GM12878 (cell line): ENCODE measurements around the gene ANKRD24. TPM values are rescaled to one million over a fixed set of nuclear protein-coding genes. Genes with fewer than 3 reads are reported as not detected.

Experiments used
- ATAC-seq: fragments of 200-7000 bp; cut with Tn5 transposase; 3 replicates; pipeline ENCODE4 v1.9.1; 2020; ENCODE audit warnings: mild to moderate bottlenecking, moderate library complexity
- BruUV-seq: library from RNA; stranded (reverse); fragments of 400-500 nt; replicated peaks from 2 replicates; lab custom pipeline; 2021; lab: Mats Ljungman, UMichigan
- CTCF ChIA-PET: fragments of 300-600 bp; sonication (Branson Sonifier 250); formaldehyde crosslinking; extraction: SDS; loops from one replicate; lab custom pipeline; 2021; ENCODE audit warnings: inconsistent platforms; lab: Yijun Ruan, JAX
- POLR2A ChIA-PET: fragments of 350-600 bp; formaldehyde crosslinking; extraction: SDS; loops from one replicate; lab custom pipeline; 2021; ENCODE audit warnings: inconsistent platforms; lab: Charles Lee
- RAD21 ChIA-PET: fragments of 300-600 bp; sonication (Branson Sonifier 250); formaldehyde crosslinking; loops from one replicate; lab custom pipeline; 2023; ENCODE audit warnings: antibody characterized with exemption; ENCODE audit not compliant: unreplicated experiment; lab: Charles Lee
- SMC1A ChIA-PET: fragments of 300-600 bp; sonication (Branson Sonifier 250); formaldehyde crosslinking; loops from one replicate; lab custom pipeline; 2023; ENCODE audit not compliant: unreplicated experiment, uncharacterized antibody; lab: Charles Lee
- DNase-seq: peaks from one replicate; pipeline ENCODE4 v3.0.0-alpha.2; 2011; ENCODE audit warnings: low read depth, low spot score
- FAIRE-seq: peaks from 3 replicates; lab custom pipeline; 2011; peaks lifted over from hg19 to GRCh38; lab: Jason Lieb, UNC
- H2AFZ ChIP-seq: 2 replicates; pipeline ENCODE4 v1.6.0; 2011; ENCODE audit warnings: low read depth, low read length, control low read depth; ENCODE audit not compliant: control insufficient read depth
- H3K27ac ChIP-seq: 2 replicates; pipeline ENCODE4 v1.5.1; 2011; ENCODE audit warnings: control low read depth; ENCODE audit not compliant: control insufficient read depth, insufficient read depth
- H3K27me3 ChIP-seq, 2 experiments: replicated peaks in 1 of 2; 2 replicates each; pipeline versions ENCODE4 v1.6.0 to v1.6.1; 2011; ENCODE audit warnings: low read length in 1 of 2; ENCODE audit not compliant: control insufficient read depth in 2 of 2, insufficient read depth in 2 of 2
- H3K36me3 ChIP-seq, 2 experiments: 2 replicates each; pipeline ENCODE4 v1.5.1; 2011; ENCODE audit warnings: low read length in 1 of 2; ENCODE audit not compliant: control insufficient read depth in 2 of 2, insufficient read depth in 2 of 2
- H3K4me1 ChIP-seq: 2 replicates; pipeline ENCODE4 v1.6.1; 2011; ENCODE audit warnings: mild to moderate bottlenecking, low read length, moderate library complexity, mixed read lengths; ENCODE audit not compliant: control insufficient read depth, insufficient read depth
- H3K4me2 ChIP-seq: 2 replicates; pipeline ENCODE4 v1.6.0; 2011; ENCODE audit warnings: control low read depth; ENCODE audit not compliant: control insufficient read depth, insufficient read depth
- H3K4me3 ChIP-seq: fragments of 200-600 bp; sonication (generic); 2 replicates; pipeline ENCODE4 v1.5.1; 2016
- H3K79me2 ChIP-seq: 2 replicates; pipeline ENCODE4 v1.6.0; 2011; ENCODE audit warnings: low read length; ENCODE audit not compliant: control insufficient read depth, insufficient read depth
- H3K9ac ChIP-seq: 2 replicates; pipeline ENCODE4 v1.8.0; 2011; ENCODE audit warnings: low read length, control low read depth, mixed read lengths; ENCODE audit not compliant: control insufficient read depth, insufficient read depth
- H3K9me3 ChIP-seq: replicated peaks from 3 replicates; pipeline ENCODE4 v1.5.1; 2011; ENCODE audit warnings: mild to moderate bottlenecking, low read length; ENCODE audit not compliant: control insufficient read depth, insufficient read depth
- H4K20me1 ChIP-seq: 2 replicates; pipeline ENCODE4 v1.6.0; 2011; ENCODE audit not compliant: control insufficient read depth, insufficient read depth
- FOS ChIP-seq: IDR thresholded peaks from 3 replicates; pipeline ENCODE4 v1.6.1; 2011; ENCODE audit warnings: borderline replicate concordance; ENCODE audit not compliant: insufficient read length; ENCODE audit errors: extremely low read depth
- KAT2A ChIP-seq: conservative IDR thresholded peaks from 2 replicates; pipeline ENCODE4 v1.6.1; 2011; ENCODE audit warnings: low read depth, low read length; ENCODE audit not compliant: control insufficient read depth
- NR2F1 ChIP-seq: fragments of 450-650 bp; conservative IDR thresholded peaks from 2 replicates; pipeline ENCODE4 v1.6.1; 2017; ENCODE audit warnings: mild to moderate bottlenecking
- SIX5 ChIP-seq: IDR thresholded peaks from 2 replicates; pipeline ENCODE4 v1.6.1; 2011; ENCODE audit warnings: mild to moderate bottlenecking, low read depth, low read length, moderate library complexity; ENCODE audit not compliant: severe bottlenecking
- SMC3 ChIP-seq: IDR thresholded peaks from 2 replicates; pipeline ENCODE4 v1.6.1; 2011; ENCODE audit warnings: low read length, improper control_type of control experiment, borderline replicate concordance
- ZNF24 ChIP-seq: fragments of 450-650 bp; IDR thresholded peaks from 2 replicates; pipeline ENCODE4 v1.6.1; 2017; ENCODE audit warnings: antibody characterized with exemption, mild to moderate bottlenecking
- ZSCAN29 ChIP-seq: fragments of 450-650 bp; IDR thresholded peaks from 2 replicates; pipeline ENCODE4 v1.6.1; 2017; ENCODE audit warnings: mild to moderate bottlenecking, moderate library complexity
- whole genome bisulfite sequencing: methylation state at CpG from one replicate; pipeline ENCODE4 v1.1.6; 2016; ENCODE audit warnings: low lambda C conversion rate; ENCODE audit not compliant: insufficient replicate concordance, insufficient coverage; ENCODE audit errors: missing lambda C conversion rate; 5-methylcytosine and 5-hydroxymethylcytosine counted together
- in situ Hi-C: fragments of 300-500 bp; cut with MboI; formaldehyde crosslinking; loops from 9 replicates; pipeline ENCODE4 v1.14.3; 2018; ENCODE audit warnings: mixed read lengths
- intact Hi-C: fragments of 100-400 bp; cut with micrococcal nuclease; formaldehyde crosslinking; loops from one replicate; pipeline ENCODE4 v1.14.2; 2022; ENCODE audit not compliant: unreplicated experiment
- polyA plus RNA-seq, 11 experiments: library from polyadenylated mRNA; depleted of rRNA in 4 of 11; unstranded in 6 of 11; stranded (reverse) in 5 of 11; fragments of >200 nt; fragmentation: Nextera tagmentation in 4 of 11; fragmentation: Illumina TruSeq in 1 of 11; extraction: Ambion mirVana in 4 of 11; extraction: Trizol in 1 of 11; gene quantifications; 1 replicate in 1 of 11; 2 replicates in 10 of 11; pipeline versions ENCODE4 v1.2.1 to v1.2.3, GENCODE V29; 2011 to 2016; ENCODE audit warnings: inconsistent platforms in 2 of 11, missing spikeins in 2 of 11, low read depth in 1 of 11
- total RNA-seq, 4 experiments: library from RNA; depleted of rRNA in 3 of 4; stranded (reverse); fragments of >200 nt in 3 of 4; fragmentation: Illumina TruSeq in 1 of 4; extraction: Trizol in 1 of 4; gene quantifications; 2 replicates each; pipeline versions ENCODE4 v1.2.1 to v1.2.3, GENCODE V29; 2013 to 2021
- TF ChIP-seq, protein P1 (sequence below): fragments of 450-650 bp; IDR thresholded peaks from 2 replicates; pipeline ENCODE4 v1.6.1; 2017; ENCODE audit warnings: mild to moderate bottlenecking, moderate library complexity
- TF ChIP-seq, protein P2 (sequence below): IDR thresholded peaks from 2 replicates; pipeline ENCODE4 v1.6.1; 2011; ENCODE audit warnings: low read depth, low read length, improper control_type of control experiment, borderline replicate concordance
- TF ChIP-seq, protein P3 (sequence below): IDR thresholded peaks from 2 replicates; pipeline ENCODE4 v1.6.1; 2012; ENCODE audit warnings: low read depth, low read length, improper control_type of control experiment
- TF ChIP-seq, protein P4 (sequence below): fragments of 450-650 bp; IDR thresholded peaks from 2 replicates; pipeline ENCODE4 v1.6.1; 2014; ENCODE audit warnings: mild to moderate bottlenecking
- TF ChIP-seq, protein P5 (sequence below): fragments of 450-650 bp; IDR thresholded peaks from 2 replicates; pipeline ENCODE4 v1.6.1; 2017; ENCODE audit warnings: antibody characterized with exemption, mild to moderate bottlenecking, moderate library complexity

ANKRD24 gene
- total and polyA plus RNA-seq, 10 of the 15 experiments (the other 5 are each of a cell fraction or from before 2014, with no cell fraction given) = 0.02 to 0.59 (median 0.35) TPM; not detected in 1

DNA sequence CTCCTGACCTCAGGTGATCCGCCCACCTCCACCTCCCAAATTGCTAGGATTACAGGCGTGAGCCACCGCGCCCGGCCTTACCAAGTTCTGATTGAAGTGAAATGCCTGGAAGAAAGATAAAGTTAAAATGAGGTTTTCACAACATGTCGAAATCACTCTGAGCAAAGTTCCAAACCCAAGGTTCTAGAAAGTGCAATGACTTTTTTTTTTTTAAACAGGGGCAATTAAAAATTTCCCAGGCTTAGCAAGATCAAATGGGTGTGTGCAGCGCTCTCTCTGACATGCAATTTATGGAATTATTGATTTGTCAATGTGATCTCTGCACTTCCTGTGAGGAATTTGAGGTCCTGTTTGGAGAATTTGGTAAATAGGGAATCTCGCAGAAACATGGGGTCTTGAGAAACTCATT, 45.8 kb upstream of the ANKRD24 start (continued):
- TF ChIP-seq, protein P1, sequence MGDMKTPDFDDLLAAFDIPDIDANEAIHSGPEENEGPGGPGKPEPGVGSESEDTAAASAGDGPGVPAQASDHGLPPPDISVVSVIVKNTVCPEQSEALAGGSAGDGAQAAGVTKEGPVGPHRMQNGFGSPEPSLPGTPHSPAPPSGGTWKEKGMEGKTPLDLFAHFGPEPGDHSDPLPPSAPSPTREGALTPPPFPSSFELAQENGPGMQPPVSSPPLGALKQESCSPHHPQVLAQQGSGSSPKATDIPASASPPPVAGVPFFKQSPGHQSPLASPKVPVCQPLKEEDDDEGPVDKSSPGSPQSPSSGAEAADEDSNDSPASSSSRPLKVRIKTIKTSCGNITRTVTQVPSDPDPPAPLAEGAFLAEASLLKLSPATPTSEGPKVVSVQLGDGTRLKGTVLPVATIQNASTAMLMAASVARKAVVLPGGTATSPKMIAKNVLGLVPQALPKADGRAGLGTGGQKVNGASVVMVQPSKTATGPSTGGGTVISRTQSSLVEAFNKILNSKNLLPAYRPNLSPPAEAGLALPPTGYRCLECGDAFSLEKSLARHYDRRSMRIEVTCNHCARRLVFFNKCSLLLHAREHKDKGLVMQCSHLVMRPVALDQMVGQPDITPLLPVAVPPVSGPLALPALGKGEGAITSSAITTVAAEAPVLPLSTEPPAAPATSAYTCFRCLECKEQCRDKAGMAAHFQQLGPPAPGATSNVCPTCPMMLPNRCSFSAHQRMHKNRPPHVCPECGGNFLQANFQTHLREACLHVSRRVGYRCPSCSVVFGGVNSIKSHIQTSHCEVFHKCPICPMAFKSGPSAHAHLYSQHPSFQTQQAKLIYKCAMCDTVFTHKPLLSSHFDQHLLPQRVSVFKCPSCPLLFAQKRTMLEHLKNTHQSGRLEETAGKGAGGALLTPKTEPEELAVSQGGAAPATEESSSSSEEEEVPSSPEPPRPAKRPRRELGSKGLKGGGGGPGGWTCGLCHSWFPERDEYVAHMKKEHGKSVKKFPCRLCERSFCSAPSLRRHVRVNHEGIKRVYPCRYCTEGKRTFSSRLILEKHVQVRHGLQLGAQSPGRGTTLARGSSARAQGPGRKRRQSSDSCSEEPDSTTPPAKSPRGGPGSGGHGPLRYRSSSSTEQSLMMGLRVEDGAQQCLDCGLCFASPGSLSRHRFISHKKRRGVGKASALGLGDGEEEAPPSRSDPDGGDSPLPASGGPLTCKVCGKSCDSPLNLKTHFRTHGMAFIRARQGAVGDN = no peak
- TF ChIP-seq, all 136 proteins: peak for 0

DNA sequence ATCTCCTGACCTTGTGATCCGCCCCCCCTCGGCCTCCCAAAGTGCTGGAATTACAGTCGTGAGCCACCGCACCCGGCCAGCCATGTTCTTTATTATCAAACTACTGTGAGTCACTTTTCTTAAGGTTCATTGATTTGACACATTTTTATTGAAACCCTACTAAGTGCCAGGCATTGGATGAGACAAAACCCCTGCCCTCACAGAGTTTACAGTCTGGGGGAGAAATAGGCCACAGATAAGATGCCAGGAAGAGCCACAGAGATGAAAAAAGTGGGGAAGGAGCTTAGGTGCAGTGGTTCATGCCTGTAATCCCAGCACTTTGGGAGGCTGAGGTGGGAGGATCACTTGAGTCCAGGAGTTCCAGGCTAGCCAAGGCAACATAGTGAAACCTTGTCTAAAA, 44.0 kb upstream of the ANKRD24 start:
- no peaks in the 10 kb centered on the region for H3K27me3 ChIP-seq
- 42% methylated on average over 5 of the region's 5 CpGs for WGBS
- ATAC-seq (no peak), FAIRE-seq (no peak), DNase-seq (no peak)
- CTCF ChIA-PET = interaction anchor here (1.2 to 5.5 kb wide), 6 partner anchors 13 to 153 kb away, joined by 5 to 66 read pairs (median 27); partner anchors contain the start of gene EEF2
- POLR2A ChIA-PET = no interaction called here
- in situ Hi-C loops (no loop called here), intact Hi-C loops (no loop called here)
- H3K4me2 ChIP-seq = no peak overlapping the region
- SMC1A ChIA-PET = interaction anchor here (1.2 to 1.8 kb wide), 2 partner anchors 29 to 153 kb away, joined by 4 to 9 read pairs; partner anchors contain the start of gene EEF2
- RAD21 ChIA-PET = interaction anchor here (2.1 to 2.4 kb wide), 2 partner anchors 29 to 153 kb away, joined by 13 to 15 read pairs; partner anchors contain the start of gene EEF2
- no peaks in the 10 kb centered on the region for H3K79me2 ChIP-seq
- no peak overlapping the region for H3K9ac ChIP-seq
- no peak overlapping the region for H2AFZ ChIP-seq
- H3K9me3 ChIP-seq = no peaks in the 10 kb centered on the region
- H4K20me1 ChIP-seq = no peaks in the 10 kb centered on the region
- no TSS peak for BruUV-seq
- H3K4me1 ChIP-seq = peaks cover 4% of the 10 kb centered on the region; the same call in 1 of the 2 replicates
- H3K27ac ChIP-seq = no peak overlapping the region
- H3K4me3 ChIP-seq = no peak overlapping the region
- H3K36me3 ChIP-seq = no peaks in the 10 kb centered on the region
- TF ChIP-seq SMC3 = no peak
- TF ChIP-seq, protein P2, sequence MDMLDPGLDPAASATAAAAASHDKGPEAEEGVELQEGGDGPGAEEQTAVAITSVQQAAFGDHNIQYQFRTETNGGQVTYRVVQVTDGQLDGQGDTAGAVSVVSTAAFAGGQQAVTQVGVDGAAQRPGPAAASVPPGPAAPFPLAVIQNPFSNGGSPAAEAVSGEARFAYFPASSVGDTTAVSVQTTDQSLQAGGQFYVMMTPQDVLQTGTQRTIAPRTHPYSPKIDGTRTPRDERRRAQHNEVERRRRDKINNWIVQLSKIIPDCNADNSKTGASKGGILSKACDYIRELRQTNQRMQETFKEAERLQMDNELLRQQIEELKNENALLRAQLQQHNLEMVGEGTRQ = no peak
- TF ChIP-seq, protein P3, sequence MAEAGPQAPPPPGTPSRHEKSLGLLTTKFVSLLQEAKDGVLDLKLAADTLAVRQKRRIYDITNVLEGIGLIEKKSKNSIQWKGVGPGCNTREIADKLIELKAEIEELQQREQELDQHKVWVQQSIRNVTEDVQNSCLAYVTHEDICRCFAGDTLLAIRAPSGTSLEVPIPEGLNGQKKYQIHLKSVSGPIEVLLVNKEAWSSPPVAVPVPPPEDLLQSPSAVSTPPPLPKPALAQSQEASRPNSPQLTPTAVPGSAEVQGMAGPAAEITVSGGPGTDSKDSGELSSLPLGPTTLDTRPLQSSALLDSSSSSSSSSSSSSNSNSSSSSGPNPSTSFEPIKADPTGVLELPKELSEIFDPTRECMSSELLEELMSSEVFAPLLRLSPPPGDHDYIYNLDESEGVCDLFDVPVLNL = no peak
- TF ChIP-seq FOS = no peak
- TF ChIP-seq SIX5 = no peak
- TF ChIP-seq KAT2A = no peak
- TF ChIP-seq ZSCAN29 = no peak
- TF ChIP-seq, protein P4, sequence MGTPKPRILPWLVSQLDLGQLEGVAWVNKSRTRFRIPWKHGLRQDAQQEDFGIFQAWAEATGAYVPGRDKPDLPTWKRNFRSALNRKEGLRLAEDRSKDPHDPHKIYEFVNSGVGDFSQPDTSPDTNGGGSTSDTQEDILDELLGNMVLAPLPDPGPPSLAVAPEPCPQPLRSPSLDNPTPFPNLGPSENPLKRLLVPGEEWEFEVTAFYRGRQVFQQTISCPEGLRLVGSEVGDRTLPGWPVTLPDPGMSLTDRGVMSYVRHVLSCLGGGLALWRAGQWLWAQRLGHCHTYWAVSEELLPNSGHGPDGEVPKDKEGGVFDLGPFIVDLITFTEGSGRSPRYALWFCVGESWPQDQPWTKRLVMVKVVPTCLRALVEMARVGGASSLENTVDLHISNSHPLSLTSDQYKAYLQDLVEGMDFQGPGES = no peak
- TF ChIP-seq NR2F1 = no peak
- TF ChIP-seq, protein P5, sequence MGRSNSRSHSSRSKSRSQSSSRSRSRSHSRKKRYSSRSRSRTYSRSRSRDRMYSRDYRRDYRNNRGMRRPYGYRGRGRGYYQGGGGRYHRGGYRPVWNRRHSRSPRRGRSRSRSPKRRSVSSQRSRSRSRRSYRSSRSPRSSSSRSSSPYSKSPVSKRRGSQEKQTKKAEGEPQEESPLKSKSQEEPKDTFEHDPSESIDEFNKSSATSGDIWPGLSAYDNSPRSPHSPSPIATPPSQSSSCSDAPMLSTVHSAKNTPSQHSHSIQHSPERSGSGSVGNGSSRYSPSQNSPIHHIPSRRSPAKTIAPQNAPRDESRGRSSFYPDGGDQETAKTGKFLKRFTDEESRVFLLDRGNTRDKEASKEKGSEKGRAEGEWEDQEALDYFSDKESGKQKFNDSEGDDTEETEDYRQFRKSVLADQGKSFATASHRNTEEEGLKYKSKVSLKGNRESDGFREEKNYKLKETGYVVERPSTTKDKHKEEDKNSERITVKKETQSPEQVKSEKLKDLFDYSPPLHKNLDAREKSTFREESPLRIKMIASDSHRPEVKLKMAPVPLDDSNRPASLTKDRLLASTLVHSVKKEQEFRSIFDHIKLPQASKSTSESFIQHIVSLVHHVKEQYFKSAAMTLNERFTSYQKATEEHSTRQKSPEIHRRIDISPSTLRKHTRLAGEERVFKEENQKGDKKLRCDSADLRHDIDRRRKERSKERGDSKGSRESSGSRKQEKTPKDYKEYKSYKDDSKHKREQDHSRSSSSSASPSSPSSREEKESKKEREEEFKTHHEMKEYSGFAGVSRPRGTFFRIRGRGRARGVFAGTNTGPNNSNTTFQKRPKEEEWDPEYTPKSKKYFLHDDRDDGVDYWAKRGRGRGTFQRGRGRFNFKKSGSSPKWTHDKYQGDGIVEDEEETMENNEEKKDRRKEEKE = no peak
- TF ChIP-seq ZNF24 = no peak
